ENCODE results near the gene FRMD7. TPM values are rescaled to one million over a fixed set of nuclear protein-coding genes. Genes with fewer than 3 reads are reported as not detected.
"Not testable (repeated sequence)": the region's sequence is repeated elsewhere in the genome, so short reads cannot be mapped to it uniquely, and the experiment has no call there.

Gene FRMD7, protein sequence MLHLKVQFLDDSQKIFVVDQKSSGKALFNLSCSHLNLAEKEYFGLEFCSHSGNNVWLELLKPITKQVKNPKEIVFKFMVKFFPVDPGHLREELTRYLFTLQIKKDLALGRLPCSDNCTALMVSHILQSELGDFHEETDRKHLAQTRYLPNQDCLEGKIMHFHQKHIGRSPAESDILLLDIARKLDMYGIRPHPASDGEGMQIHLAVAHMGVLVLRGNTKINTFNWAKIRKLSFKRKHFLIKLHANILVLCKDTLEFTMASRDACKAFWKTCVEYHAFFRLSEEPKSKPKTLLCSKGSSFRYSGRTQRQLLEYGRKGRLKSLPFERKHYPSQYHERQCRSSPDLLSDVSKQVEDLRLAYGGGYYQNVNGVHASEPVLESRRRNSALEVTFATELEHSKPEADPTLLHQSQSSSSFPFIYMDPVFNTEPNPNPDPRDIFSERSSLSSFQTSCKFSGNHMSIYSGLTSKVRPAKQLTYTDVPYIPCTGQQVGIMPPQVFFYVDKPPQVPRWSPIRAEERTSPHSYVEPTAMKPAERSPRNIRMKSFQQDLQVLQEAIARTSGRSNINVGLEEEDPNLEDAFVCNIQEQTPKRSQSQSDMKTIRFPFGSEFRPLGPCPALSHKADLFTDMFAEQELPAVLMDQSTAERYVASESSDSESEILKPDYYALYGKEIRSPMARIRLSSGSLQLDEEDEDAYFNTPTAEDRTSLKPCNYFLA
- not detected for total RNA-seq

- ATAC-seq (no peak), DNase-seq (ENCODE audit: low spot score in 2 of 2) (no peak)
- H3K9me3 Mint-ChIP-seq: no peaks in the 10 kb centered on the region
These were observed at the start of gene FRMD7 for GRCh38 chrX:132127743-132128142. TSS of gene FRMD7 (minus strand) at chrX:132128020. CDS start at chrX:132127844, 176 bp downstream.

DNA sequence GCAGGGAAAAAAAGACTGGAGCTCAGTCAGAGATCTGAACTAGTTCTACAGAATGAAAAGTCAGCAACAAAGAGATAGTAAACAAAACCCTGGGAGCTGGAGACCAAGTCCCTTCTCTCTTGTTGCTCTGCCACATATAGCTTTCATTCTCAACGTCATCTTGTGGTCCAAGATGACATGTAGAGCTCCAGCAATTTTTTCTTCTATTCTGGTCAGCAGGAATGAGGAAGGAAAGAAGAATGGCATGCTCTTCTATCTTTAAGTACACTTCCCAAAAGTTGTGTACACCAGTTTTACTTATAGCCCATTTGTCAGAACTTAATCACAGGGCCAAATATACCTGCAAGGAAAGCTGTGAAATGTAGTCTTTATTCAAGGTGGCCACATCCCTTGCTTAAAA is 45.8 kb upstream of the FRMD7 start:
- no peaks in the 10 kb centered on the region for H3K9me3 Mint-ChIP-seq
- ATAC-seq: no peak
- H3K27ac Mint-ChIP-seq: no peak overlapping the region

More at GRCh38 chrX:132127743-132128142, at the start of gene FRMD7:
- H3K27ac Mint-ChIP-seq: no peak within 1 kb of the TSS
- no peaks in the 10 kb centered on the region for H3K36me3 Mint-ChIP-seq

GRCh38 chrX:132171881-132172280 is 44.1 kb upstream of the FRMD7 start:
- Mint-ChIP-seq H3K36me3 (no peaks in the 10 kb centered on the region), H3K27ac (no peak overlapping the region), H3K9me3 (no peaks in the 10 kb centered on the region)
- DNase-seq (ENCODE audit: low spot score in 2 of 2) (no peak), ATAC-seq (no peak)

More for the DNA sequence above, 45.8 kb upstream of the FRMD7 start:
- no peak for DNase-seq (ENCODE audit: low spot score in 2 of 2)
- H3K36me3 Mint-ChIP-seq: no peaks in the 10 kb centered on the region

GRCh38 chrX:132171478-132171877 is 43.7 kb upstream of the FRMD7 start:
- DNase-seq (ENCODE audit: low spot score in 2 of 2) (no peak), ATAC-seq (no peak)
- no peak overlapping the region for H3K27ac Mint-ChIP-seq
- no peaks in the 10 kb centered on the region for H3K9me3 Mint-ChIP-seq
- no peaks in the 10 kb centered on the region for H3K36me3 Mint-ChIP-seq

GRCh38 chrX:132169554-132169953 is 41.7 kb upstream of the FRMD7 start:
- Mint-ChIP-seq H3K36me3 (no peaks in the 10 kb centered on the region), H3K9me3 (no peaks in the 10 kb centered on the region), H3K27ac (no peak overlapping the region)
- ATAC-seq (no peak), DNase-seq (ENCODE audit: low spot score in 2 of 2) (no peak)

DNA sequence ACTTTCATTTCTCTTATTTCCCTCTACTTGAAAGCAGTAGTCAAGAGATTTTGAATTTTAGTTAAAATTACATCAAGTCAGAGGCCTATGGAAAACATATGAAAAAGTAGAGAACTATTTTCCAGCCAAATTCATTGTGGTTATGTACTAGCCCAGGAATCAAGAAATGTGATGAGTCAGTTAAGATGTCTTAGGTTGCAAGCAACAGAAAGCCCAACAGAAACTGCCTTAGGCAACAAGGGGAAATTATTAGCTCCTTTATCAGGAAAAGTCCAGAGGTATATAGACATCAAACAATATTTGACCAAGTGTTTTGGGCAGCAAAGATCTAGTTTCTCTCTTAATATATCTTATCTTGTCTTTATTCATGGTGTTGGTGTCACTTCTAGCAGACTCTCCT is 37.8 kb upstream of the FRMD7 start:
- Mint-ChIP-seq H3K36me3 (no peaks in the 10 kb centered on the region), H3K27ac (no peak overlapping the region), H3K9me3 (peaks cover 0 to 3% of the 10 kb centered on the region in 2 donors)
- DNase-seq (ENCODE audit: low spot score in 2 of 2) (no peak), ATAC-seq (no peak)

- H3K27ac Mint-ChIP-seq: no peak overlapping the region
- H3K36me3 Mint-ChIP-seq: no peaks in the 10 kb centered on the region
- DNase-seq (ENCODE audit: low spot score in 2 of 2) (no peak), ATAC-seq (no peak)
- peaks cover 0 to 3% of the 10 kb centered on the region in 2 donors for H3K9me3 Mint-ChIP-seq
These were observed 37.2 kb upstream of the FRMD7 start for GRCh38 chrX:132165005-132165404.

DNA sequence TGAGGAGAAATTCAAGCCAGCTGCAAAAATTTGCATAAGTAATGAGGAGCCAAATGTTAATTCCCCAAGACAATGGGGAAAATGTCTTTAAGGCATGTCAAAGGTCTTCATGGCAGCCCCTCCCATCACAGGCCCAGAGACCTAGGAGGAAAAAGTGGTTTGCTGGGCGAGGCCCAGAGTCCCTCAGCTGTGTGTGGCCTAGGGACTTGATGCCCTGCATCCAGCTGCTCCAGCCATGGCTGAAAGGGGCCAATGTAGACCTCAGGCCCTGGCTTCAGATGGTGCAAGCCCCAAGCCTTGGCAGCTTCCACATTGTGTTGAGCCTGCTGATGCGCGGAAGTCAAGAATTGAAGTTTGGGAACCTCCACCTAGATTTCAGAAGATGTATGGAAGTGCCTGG is 35.3 kb upstream of the FRMD7 start:
- not testable (repeated sequence) for H3K9me3 Mint-ChIP-seq; H3K36me3 Mint-ChIP-seq; ATAC-seq; DNase-seq (ENCODE audit: low spot score in 2 of 2); H3K27ac Mint-ChIP-seq

GRCh38 chrX:132153166-132153565 is 25.3 kb upstream of the FRMD7 start:
- H3K9me3 Mint-ChIP-seq: no peaks in the 10 kb centered on the region
- no peak for ATAC-seq
- H3K27ac Mint-ChIP-seq: no peak overlapping the region
- H3K36me3 Mint-ChIP-seq: no peaks in the 10 kb centered on the region
- no peak for DNase-seq (ENCODE audit: low spot score in 2 of 2)

DNA sequence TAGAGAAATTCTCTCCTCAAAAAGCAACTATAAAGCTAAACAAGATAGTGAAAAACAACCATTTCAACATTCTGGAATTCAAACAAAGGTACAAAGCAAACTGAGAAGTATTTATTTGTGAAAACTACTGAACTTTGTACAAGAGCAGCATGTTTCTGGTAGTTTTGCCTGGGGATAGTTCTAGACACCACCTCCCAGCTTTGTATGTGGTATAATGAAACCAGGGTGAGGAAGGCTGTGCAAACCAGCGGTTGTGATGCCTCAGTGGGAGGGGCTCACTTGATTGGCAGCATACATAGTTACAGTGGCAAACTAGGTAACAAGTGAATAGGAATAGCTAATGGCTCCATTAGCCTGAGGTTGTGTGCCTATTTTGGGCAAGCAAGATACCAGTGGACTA is 18.6 kb upstream of the FRMD7 start:
- Mint-ChIP-seq H3K36me3 (no peaks in the 10 kb centered on the region), H3K27ac (no peak overlapping the region), H3K9me3 (no peaks in the 10 kb centered on the region)
- DNase-seq (ENCODE audit: low spot score in 2 of 2): no peak
- no peak for ATAC-seq

- no peak overlapping the region for H3K27ac Mint-ChIP-seq
- no peaks in the 10 kb centered on the region for H3K9me3 Mint-ChIP-seq
- no peak for ATAC-seq
- H3K36me3 Mint-ChIP-seq: no peaks in the 10 kb centered on the region
- DNase-seq (ENCODE audit: low spot score in 2 of 2): no peak
These were observed 16.2 kb upstream of the FRMD7 start for GRCh38 chrX:132144061-132144460.

GRCh38 chrX:132125906-132126305 is 1.9 kb downstream of the FRMD7 start:
- ATAC-seq: no peak
- H3K9me3 Mint-ChIP-seq: no peaks in the 10 kb centered on the region
- DNase-seq (ENCODE audit: low spot score in 2 of 2): no peak
- H3K36me3 Mint-ChIP-seq: no peaks in the 10 kb centered on the region
- H3K27ac Mint-ChIP-seq: no peak overlapping the region

DNA sequence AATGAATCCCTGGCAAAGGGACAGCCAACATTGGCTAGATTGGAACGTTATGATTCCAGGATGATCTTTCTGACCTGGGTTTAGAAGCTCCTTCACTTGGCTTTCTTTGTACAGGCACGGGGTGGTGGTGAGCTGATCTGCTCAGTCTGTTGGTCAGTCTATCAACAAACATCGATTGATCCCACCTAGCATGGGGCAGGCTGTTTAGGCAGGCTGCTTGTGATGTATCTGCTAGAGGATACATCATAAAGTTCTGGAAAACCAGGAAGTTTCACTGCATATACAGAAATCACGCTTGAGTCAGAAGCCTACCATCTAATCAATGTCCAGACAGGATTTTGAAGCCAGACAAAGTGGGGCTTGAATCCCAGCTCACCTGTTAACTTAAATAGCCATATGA is 6.9 kb downstream of the FRMD7 start:
- Mint-ChIP-seq H3K9me3 (no peaks in the 10 kb centered on the region), H3K36me3 (no peaks in the 10 kb centered on the region), H3K27ac (no peak overlapping the region)
- ATAC-seq: no peak
- DNase-seq (ENCODE audit: low spot score in 2 of 2): no peak

DNA sequence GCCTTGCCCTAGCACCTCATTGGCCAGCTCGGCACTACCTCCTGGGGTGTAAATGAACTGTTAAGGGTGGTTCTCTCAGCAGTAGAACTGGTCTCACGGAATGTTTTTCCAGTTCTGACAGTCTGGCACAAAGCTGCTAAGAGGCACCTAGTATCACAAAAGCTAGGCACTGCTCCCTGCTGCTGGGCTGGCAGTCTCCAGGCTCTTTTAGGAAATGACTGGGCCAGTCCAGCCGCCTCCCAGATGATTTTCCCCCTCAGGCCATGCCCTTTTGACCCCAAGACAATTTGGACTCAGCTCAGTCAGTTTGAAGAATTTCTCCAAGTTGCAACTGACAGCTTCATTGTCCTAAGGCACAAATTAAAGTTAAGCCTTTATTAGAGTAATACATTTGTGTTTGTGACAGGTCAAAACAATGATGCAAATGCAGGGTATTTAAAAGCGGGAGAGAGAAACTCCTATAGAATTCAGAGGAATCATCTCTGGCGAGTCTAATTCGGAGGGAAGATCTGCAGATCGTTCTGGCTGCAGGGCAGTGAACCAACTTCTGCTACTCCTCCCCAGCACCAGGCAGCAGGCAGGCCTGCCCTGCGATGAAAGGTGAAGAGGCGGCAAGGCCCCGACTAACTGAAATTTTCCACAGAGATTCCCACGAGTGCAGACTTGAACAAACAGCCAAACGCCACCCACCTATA is 7.9 kb downstream of the FRMD7 start:
- Mint-ChIP-seq H3K9me3 (no peaks in the 10 kb centered on the region), H3K27ac (peak overlapping the region in 1 of 2 donors; percentile 29), H3K36me3 (no peaks in the 10 kb centered on the region)
- DNase-seq (ENCODE audit: low spot score in 2 of 2) (no peak), ATAC-seq (no peak)

DNA sequence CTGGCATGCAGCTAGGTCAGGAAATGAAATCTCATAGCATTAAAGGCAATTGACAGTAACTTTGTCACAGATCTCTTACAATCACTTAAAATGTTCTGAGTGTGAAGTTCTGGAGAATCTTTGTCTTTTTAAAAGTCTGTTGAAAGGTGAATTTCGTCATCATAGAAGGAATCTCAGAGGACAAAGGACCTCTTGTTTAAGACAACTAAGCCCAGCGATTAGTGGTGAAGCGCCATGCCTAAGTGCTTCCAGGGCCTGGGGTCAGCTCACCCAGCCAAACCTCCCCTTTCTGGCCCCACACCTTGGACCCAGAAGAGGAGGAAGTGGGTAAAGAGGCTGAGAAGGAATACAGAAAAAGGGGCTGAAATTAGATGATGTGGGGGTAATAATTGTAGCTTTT is 8.5 kb downstream of the FRMD7 start:
- DNase-seq (ENCODE audit: low spot score in 2 of 2) (no peak), ATAC-seq (no peak)
- no peaks in the 10 kb centered on the region for H3K36me3 Mint-ChIP-seq
- no peak overlapping the region for H3K27ac Mint-ChIP-seq
- H3K9me3 Mint-ChIP-seq: no peaks in the 10 kb centered on the region

DNA sequence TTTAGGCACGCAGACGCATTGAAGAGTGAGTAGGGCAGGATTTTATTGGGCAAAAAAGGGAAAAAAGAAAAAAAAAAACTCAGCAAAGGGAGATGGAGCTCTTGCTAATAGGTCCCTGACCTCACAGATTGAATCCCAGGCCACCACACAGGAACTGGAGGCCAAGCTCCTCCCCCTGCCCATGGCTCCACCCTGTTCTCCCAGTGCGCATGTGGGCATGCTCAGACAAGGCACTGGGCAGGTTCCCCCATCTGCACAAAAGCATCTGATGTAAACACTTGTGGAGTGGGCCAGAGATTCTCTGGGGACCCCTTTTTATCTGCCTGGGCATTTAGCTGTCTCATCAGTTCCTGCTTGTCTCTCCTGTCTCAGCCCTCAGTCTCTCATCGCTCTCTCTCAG is 9.5 kb downstream of the FRMD7 start:
- DNase-seq (ENCODE audit: low spot score in 2 of 2): no peak
- Mint-ChIP-seq H3K9me3 (no peaks in the 10 kb centered on the region), H3K27ac (no peak overlapping the region), H3K36me3 (no peaks in the 10 kb centered on the region)
- ATAC-seq: no peak

- DNase-seq (ENCODE audit: low spot score in 2 of 2) (no peak), ATAC-seq (no peak)
- Mint-ChIP-seq H3K9me3 (no peaks in the 10 kb centered on the region), H3K36me3 (no peaks in the 10 kb centered on the region), H3K27ac (no peak overlapping the region)
These were observed 12.0 kb downstream of the FRMD7 start for GRCh38 chrX:132115792-132116191.

All from activated naive CD4-positive, alpha-beta T cell treated with anti-CD3 and anti-CD28 coated beads, Interleukin-2, amount 50 U/mL, for 72 hours (primary cell).